OCI-LY7 (cell line): ENCODE data around the gene RPUSD1.

ENCODE experiments used
- EZH2phosphoT487 ChIP-seq: fragments of 200-600 bp; sonication (generic); IDR thresholded peaks from 2 replicates; pipeline ENCODE4 v1.6.1; 2018; ENCODE audit warnings: low read depth, borderline replicate concordance, mild to moderate bottlenecking, mixed run types, antibody characterized with exemption, low read length, moderate library complexity, mixed read lengths
- TF ChIP-seq, protein P1 (sequence below): fragments of 200-600 bp; sonication (generic); conservative IDR thresholded peaks from 2 replicates; pipeline ENCODE4 v1.5.1; 2014; ENCODE audit warnings: mild to moderate bottlenecking, antibody characterized with exemption, low read length, moderate library complexity, mixed read lengths

DNA sequence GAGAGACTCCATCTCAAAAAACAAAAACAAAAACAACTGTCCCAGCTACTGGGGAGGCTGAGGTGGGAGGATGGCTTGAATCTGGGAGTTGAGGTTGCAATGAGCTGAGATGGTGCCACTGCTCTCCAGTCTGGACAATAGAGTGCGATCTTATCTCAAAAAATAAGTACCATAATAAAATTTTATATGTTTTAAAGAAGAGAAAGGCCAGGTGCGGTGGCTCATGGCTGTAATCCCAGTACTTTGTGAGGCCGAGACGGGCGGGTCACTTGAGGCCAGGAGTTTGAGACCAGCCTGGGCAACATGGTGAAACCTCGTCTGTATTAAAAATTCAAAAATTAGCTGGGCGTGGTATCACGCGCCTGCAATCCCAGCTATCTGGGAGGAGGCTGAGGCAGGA, 11.4 kb downstream of the RPUSD1 start:
- TF ChIP-seq EZH2phosphoT487 = no peak
- TF ChIP-seq, protein P1, sequence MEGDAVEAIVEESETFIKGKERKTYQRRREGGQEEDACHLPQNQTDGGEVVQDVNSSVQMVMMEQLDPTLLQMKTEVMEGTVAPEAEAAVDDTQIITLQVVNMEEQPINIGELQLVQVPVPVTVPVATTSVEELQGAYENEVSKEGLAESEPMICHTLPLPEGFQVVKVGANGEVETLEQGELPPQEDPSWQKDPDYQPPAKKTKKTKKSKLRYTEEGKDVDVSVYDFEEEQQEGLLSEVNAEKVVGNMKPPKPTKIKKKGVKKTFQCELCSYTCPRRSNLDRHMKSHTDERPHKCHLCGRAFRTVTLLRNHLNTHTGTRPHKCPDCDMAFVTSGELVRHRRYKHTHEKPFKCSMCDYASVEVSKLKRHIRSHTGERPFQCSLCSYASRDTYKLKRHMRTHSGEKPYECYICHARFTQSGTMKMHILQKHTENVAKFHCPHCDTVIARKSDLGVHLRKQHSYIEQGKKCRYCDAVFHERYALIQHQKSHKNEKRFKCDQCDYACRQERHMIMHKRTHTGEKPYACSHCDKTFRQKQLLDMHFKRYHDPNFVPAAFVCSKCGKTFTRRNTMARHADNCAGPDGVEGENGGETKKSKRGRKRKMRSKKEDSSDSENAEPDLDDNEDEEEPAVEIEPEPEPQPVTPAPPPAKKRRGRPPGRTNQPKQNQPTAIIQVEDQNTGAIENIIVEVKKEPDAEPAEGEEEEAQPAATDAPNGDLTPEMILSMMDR = no peak
